Activated effector memory CD4-positive, alpha-beta T cell treated with Interleukin-2 at 50 U/mL for 16 hours (primary cell): ENCODE measurements around the gene KLB.

ENCODE experiments used
- DNase-seq: peaks from one replicate; pipeline ENCODE4 v3.0.0-alpha.2; 2020

KLB gene

DNA sequence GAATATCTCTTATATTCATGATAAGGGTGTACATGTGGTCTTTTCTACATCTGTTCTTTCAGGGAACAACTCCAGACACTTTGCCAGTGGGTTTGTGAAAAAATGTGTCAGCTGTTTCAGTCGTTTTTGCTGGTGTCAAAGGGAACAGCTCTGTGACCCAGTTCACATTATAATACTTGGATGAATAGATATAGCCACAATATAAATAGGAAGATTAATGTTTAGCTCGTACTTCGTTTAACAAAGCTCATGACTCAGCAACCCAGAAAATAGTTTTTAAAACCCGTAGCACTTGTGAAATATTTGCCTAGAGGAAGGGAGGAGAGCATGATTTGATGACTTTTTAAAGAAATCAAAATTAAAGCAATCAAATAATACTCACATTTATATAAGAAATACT is 60.0 kb downstream of the KLB start:
- DNase-seq = no peak

DNA sequence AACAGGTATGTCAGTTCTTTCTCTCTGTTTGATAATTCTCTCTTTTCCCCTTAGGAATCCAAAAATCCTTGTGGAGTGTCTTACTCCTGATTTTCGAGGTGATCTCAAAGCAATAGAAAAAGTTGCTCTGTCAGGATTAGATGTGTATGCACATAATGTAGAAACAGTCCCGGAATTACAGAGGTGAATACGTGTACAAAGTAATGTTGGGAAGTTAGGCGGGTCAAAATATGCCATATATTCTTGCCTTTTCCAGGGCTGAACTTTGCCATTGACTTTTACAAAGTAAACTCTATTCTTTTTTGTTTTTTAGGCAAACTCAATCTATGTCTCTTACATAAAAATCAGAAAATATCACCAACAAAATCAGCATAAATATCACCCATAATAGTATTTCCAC is 60.7 kb downstream of the KLB start:
- DNase-seq = no peak

DNA sequence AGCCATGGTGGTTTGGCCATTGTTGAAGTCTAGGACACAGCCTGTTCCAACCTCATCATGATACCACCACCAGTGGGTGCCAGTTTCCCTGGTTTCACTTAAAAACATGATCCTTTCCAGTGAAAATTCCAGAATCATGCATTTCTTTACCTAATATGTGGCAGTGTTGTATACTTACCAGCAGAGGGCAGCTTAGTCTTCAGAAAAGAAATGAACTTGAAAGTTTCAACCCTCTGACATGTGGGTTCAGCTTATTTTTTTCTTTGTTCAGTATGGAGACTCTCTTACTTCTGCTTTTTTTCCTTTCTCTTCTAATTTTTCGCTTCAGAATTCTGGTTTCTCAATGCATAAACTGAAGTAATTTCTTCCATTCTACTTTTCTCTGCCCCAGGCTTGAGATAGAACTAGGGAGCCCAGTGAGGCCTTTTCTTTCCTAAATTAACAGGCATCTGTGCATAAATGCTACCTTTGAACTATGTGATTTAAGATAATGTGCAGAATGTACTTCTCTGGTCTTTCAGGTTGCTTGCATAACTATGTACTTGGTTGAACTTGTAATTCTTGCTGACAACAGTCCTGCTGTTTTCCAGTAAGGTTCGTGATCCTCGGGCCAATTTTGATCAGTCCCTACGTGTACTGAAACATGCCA is 62.8 kb downstream of the KLB start:
- no peak for DNase-seq

- no peak for DNase-seq
Observed at GRCh38 chr4:39470402-39470801, 63.7 kb downstream of the KLB start.

DNA sequence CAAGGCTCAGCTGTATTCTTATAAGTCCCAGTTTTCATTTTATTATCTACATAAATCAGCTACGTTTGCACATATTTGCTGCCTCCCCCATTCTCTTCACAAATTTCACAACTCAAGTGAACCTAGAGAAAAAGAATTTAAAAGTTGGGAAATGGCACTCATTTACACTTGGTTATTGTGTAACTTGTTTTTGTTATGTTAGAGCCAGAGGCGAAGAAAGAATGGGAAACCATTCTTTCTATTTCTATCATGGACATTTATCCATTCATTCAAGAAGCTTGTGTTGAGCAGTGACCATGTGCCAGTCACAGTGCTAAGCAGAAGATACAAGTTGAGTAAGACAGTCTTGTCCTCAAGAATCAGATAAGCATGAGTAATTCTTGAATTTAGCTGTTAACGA is 65.7 kb downstream of the KLB start:
- DNase-seq = no peak

- DNase-seq = no peak
Observed at GRCh38 chr4:39476187-39476895, 69.6 kb downstream of the KLB start.

GRCh38 chr4:39480251-39480650 is 73.5 kb downstream of the KLB start:
- DNase-seq = no peak

- DNase-seq = no peak
Observed at GRCh38 chr4:39480902-39481695, 74.4 kb downstream of the KLB start.

DNA sequence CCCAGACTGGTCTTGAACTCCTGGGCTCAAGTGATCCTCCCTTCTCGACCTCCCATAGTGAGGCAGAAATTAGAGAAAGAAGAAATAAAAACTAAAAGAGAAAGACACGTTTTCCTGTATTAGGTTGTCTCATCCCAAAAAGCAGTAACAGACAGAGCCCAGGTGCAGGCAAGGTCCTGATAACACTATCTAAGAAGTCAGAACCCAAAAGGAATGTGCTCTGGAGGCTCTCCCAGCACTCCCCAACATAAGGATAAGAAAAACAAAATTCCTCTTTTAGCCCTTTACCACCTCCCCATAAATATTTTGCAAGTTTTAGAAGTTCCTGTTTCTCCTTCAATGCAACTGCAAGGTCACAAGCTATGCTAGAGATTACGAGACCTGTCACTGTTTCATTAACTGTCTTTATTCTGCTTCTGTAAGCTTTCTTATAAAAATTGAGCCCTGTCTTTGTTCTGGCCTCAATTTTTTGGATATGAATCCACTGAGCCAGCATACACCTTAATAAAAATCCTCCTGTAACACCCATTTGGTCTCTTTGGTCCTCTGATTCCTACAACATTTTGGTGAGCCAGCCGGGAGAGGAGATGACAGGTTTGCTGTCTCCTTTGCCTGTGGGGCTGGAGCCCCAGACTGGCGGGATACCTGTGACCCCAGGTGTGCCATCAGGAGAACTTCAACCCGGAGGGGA is 78.0 kb downstream of the KLB start:
- no peak for DNase-seq

GRCh38 chr4:39486221-39486804 is 79.6 kb downstream of the KLB start:
- DNase-seq = no peak

DNA sequence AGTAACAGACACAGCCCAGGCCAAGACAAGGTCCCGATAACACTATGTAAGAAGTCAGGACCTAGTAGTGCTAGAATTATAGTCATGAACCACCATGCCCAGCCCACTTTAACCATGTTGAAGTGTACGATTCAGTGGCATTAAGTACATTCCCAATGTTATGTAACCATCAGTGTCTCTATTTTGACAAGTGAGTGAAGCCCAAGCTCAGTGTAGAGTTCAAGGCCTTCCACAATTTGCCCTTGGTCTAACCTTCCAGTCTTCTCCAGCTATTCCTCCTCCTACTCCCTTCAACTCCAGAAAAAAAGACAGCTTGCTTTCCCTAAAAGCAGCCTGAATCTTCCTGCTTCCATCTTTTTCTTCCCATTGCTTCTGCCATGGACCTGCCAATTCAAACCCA is 83.6 kb downstream of the KLB start:
- no peak for DNase-seq

DNA sequence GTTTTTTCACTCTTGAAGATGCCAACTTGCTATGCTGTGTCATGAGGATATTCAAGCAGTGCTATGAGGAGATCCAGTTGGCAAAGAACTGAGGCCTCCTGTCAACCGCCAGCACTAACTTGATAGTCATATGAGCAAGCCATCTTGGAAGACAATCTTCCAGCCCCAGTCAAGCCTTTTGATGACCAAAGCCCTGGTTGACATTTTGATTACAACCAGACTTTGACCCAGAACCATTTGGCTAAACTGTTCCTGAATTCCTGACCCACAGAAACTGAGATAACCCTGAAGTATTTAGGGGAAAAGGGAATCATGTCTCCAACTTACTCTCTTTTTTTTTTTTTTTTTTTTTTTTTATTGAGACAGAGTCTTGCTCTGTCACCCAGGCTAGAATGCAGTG is 87.6 kb downstream of the KLB start:
- no peak for DNase-seq

DNA sequence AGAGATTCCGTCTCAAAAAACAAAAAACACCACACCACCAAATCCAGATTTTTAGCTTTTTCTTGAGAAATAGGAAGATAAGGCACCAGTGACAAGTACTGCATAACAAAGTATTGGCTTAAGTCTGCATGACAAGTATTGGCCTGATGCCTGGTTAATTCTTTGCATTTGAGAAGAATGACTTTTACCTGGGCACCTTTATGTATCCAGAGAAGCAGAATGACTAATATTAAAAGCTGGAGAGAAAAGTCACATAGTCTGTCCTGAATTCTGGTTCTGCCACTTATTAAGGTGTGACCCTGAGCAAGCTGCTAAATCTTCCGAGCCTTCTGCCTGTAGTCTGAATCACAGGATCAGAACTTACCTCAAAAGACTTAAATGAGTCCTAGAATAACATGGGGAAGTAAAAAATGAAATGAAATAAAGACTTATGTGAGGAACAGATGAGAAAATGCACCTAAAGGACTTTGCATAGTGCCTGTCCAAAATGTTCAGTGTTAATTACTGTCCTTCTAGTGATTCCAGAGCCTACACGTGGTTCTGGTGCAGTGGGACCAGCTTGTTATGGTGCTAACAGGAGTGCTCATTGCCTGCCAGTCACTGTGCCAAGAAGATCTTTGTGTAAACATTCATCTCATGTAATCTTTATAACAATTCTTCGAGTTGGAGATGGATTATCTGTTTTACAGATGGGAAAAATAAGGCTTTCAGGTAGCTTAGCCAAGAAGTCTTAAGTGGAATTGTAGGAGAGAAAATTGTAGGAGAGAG is 88.9 kb downstream of the KLB start:
- no peak for DNase-seq

DNA sequence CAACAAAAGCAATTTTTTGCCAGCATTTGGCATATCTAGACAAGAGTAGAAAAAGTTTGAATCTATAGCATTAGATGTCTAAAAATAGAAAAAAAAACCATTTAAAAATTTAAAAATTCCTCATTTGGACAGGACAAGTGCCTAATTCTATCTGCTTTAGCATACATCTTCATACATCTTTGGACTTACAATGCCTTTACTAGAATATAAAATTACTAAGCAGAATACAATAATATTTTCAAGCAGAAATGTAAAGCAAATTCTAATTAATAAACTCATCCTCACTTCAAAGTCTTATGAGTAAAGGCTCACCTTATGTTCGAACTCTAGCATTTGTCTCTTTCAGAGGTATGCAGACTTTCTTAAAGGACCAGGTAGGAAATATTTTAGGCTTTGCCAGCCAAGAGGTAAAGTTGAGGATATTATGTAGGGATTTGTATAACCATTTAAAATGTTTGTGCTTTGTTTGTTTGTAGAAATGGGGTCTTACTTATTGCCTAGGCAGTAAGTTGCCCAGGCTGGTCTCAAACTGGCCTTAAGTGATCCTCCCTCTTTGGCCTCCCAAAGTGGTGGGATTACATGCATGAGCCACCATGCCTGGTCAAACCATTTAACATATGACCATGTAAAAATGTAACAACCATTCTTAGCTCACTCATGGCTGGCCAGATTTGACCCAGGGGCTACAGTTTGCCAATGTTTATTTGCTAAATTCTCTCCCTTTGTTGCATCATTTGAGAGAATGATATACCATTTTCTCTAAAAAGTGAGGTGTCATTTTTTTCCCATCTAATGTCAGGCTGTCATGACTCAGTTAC is 91.4 kb downstream of the KLB start:
- no peak for DNase-seq

GRCh38 chr4:39498727-39499020 is 91.9 kb downstream of the KLB start:
- DNase-seq = no peak
